MM.1S (cell line): ENCODE measurements around the gene SYT1.

Experiments used
- CTCF ChIP-seq: fragments of 300-600 bp; sonication (generic); IDR thresholded peaks from 2 replicates; pipeline ENCODE4 v1.5.1; 2016; ENCODE audit warnings: antibody characterized with exemption, low read length, mixed read lengths
- EZH2 ChIP-seq: fragments of 300-600 bp; sonication (generic); optimal IDR thresholded peaks from 2 replicates; pipeline ENCODE3; 2017; ENCODE audit warnings: low read depth, mild to moderate bottlenecking, antibody characterized with exemption, low read length, mixed read lengths
- EZH2phosphoT487 ChIP-seq: fragments of 300-600 bp; sonication (generic); IDR thresholded peaks from 2 replicates; pipeline ENCODE4 v1.6.1; 2018; ENCODE audit warnings: antibody characterized with exemption, low read length

- TF ChIP-seq CTCF (no peak), EZH2phosphoT487 (no peak), EZH2 (no peak)
These were observed at the start of gene SYT1 for GRCh38 chr12:78864403-78864869.
